ENCODE measurements around the gene ZCCHC7. TPM values are rescaled to one million over a fixed set of nuclear protein-coding genes. Genes with fewer than 3 reads are reported as not detected.

ZCCHC7 gene
- total and polyA plus RNA-seq, 9 of the 15 experiments (the other 6 are each of a cell fraction or from before 2014, with no cell fraction given), result 34.1 to 68.9 (median 48.8) TPM

DNA sequence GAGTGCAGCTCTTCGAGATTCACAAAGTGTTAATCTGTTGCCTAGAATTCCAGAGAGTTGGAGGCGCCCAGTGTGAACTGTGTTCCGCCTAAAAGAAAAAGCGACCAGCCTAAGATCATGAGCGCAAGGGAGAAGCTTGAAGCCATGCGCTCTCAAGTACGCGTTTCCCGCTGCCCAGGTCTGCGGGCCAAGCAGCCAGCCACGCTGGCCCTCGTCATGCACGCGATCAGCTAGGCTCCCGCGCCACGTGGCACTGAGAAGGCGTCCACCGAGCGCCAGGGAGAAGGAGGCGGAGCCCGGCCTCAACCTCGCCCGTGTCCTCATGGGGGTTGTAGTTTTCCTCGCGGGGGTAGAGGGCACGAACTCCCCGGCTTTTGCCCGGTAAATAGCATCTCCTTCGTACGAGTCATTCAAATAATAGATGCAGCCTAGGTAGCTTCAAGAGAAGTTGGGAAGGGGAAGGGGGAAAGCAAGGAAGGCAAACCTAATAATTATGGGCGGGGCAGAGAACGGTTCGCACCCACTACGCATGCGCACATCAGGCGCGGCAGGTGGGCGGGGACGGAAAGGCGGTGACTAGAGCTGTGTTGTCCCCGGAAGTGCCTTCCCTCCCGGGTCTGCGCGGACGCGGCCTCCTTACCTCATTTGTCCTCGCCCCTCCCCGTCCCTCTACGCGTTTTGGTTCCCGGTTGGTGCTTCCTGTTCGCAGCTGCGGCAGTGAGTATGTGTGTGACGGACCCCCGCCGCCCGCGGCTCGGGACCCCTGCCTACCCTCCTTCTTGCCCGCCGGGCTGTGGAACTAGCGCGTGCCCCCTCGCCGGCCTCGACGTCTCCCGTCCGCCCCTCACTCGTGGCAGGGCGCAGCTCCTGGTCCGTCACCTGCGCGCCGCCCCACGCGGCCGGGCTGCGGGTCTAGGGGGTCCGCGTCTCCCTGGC, at the start of gene ZCCHC7 (continued):
- no peak for TF ChIP-seq CBX8 (IDR thresholded peaks at IDR 0.05; ENCODE audit: borderline replicate concordance, extremely low read depth, low read depth, low read length, poor library complexity, severe bottlenecking)
- no peak for TF ChIP-seq SMARCB1 (IDR thresholded peaks at IDR 0.05; ENCODE audit: insufficient read length, low read depth)
- TF ChIP-seq, protein P1, sequence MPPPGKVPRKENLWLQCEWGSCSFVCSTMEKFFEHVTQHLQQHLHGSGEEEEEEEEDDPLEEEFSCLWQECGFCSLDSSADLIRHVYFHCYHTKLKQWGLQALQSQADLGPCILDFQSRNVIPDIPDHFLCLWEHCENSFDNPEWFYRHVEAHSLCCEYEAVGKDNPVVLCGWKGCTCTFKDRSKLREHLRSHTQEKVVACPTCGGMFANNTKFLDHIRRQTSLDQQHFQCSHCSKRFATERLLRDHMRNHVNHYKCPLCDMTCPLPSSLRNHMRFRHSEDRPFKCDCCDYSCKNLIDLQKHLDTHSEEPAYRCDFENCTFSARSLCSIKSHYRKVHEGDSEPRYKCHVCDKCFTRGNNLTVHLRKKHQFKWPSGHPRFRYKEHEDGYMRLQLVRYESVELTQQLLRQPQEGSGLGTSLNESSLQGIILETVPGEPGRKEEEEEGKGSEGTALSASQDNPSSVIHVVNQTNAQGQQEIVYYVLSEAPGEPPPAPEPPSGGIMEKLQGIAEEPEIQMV (tag; conservative IDR thresholded peaks at IDR 0.05; ENCODE audit: low read depth), result peak; percentile 92
- TF ChIP-seq, protein P2, sequence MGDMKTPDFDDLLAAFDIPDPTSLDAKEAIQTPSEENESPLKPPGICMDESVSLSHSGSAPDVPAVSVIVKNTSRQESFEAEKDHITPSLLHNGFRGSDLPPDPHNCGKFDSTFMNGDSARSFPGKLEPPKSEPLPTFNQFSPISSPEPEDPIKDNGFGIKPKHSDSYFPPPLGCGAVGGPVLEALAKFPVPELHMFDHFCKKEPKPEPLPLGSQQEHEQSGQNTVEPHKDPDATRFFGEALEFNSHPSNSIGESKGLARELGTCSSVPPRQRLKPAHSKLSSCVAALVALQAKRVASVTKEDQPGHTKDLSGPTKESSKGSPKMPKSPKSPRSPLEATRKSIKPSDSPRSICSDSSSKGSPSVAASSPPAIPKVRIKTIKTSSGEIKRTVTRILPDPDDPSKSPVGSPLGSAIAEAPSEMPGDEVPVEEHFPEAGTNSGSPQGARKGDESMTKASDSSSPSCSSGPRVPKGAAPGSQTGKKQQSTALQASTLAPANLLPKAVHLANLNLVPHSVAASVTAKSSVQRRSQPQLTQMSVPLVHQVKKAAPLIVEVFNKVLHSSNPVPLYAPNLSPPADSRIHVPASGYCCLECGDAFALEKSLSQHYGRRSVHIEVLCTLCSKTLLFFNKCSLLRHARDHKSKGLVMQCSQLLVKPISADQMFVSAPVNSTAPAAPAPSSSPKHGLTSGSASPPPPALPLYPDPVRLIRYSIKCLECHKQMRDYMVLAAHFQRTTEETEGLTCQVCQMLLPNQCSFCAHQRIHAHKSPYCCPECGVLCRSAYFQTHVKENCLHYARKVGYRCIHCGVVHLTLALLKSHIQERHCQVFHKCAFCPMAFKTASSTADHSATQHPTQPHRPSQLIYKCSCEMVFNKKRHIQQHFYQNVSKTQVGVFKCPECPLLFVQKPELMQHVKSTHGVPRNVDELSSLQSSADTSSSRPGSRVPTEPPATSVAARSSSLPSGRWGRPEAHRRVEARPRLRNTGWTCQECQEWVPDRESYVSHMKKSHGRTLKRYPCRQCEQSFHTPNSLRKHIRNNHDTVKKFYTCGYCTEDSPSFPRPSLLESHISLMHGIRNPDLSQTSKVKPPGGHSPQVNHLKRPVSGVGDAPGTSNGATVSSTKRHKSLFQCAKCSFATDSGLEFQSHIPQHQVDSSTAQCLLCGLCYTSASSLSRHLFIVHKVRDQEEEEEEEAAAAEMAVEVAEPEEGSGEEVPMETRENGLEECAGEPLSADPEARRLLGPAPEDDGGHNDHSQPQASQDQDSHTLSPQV (IDR thresholded peaks at IDR 0.05), result peak; percentile 100
- TF ChIP-seq NBN (IDR thresholded peaks at IDR 0.05; ENCODE audit: low read depth), result peak; percentile 88
- TF ChIP-seq JUN (IDR thresholded peaks at IDR 0.05; ENCODE audit: borderline replicate concordance, low read depth, low read length), result peak; percentile 96; the same call in 1 of the 2 replicates
- TF ChIP-seq JUN (CRISPR knock-in tag; IDR thresholded peaks at IDR 0.05; ENCODE audit: borderline replicate concordance), result peak; percentile 99; the same call in 1 of the 2 replicates
- TF ChIP-seq, protein P3, sequence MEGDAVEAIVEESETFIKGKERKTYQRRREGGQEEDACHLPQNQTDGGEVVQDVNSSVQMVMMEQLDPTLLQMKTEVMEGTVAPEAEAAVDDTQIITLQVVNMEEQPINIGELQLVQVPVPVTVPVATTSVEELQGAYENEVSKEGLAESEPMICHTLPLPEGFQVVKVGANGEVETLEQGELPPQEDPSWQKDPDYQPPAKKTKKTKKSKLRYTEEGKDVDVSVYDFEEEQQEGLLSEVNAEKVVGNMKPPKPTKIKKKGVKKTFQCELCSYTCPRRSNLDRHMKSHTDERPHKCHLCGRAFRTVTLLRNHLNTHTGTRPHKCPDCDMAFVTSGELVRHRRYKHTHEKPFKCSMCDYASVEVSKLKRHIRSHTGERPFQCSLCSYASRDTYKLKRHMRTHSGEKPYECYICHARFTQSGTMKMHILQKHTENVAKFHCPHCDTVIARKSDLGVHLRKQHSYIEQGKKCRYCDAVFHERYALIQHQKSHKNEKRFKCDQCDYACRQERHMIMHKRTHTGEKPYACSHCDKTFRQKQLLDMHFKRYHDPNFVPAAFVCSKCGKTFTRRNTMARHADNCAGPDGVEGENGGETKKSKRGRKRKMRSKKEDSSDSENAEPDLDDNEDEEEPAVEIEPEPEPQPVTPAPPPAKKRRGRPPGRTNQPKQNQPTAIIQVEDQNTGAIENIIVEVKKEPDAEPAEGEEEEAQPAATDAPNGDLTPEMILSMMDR (IDR thresholded peaks at IDR 0.05 in 2 of 3, conservative IDR thresholded peaks at IDR 0.05 in 1 of 3; ENCODE audit: insufficient read depth in 2 of 3, low read depth in 1 of 3, low read length in 3 of 3), result peak in 1 of 3 experiments; percentile 0; a peak in 1 of 6 replicates
- peak; percentile 99 for TF ChIP-seq RNF2 (IDR thresholded peaks at IDR 0.05)
- no peak for TF ChIP-seq TFAM (CRISPR knock-in tag; conservative IDR thresholded peaks at IDR 0.05)
- TF ChIP-seq, protein P4, sequence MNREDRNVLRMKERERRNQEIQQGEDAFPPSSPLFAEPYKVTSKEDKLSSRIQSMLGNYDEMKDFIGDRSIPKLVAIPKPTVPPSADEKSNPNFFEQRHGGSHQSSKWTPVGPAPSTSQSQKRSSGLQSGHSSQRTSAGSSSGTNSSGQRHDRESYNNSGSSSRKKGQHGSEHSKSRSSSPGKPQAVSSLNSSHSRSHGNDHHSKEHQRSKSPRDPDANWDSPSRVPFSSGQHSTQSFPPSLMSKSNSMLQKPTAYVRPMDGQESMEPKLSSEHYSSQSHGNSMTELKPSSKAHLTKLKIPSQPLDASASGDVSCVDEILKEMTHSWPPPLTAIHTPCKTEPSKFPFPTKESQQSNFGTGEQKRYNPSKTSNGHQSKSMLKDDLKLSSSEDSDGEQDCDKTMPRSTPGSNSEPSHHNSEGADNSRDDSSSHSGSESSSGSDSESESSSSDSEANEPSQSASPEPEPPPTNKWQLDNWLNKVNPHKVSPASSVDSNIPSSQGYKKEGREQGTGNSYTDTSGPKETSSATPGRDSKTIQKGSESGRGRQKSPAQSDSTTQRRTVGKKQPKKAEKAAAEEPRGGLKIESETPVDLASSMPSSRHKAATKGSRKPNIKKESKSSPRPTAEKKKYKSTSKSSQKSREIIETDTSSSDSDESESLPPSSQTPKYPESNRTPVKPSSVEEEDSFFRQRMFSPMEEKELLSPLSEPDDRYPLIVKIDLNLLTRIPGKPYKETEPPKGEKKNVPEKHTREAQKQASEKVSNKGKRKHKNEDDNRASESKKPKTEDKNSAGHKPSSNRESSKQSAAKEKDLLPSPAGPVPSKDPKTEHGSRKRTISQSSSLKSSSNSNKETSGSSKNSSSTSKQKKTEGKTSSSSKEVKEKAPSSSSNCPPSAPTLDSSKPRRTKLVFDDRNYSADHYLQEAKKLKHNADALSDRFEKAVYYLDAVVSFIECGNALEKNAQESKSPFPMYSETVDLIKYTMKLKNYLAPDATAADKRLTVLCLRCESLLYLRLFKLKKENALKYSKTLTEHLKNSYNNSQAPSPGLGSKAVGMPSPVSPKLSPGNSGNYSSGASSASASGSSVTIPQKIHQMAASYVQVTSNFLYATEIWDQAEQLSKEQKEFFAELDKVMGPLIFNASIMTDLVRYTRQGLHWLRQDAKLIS (CRISPR knock-in tag; IDR thresholded peaks at IDR 0.05), result peak; percentile 98
- no peak for TF ChIP-seq MCM2 (IDR thresholded peaks at IDR 0.05; ENCODE audit: low read depth)
- TF ChIP-seq BACH1 (tag; IDR thresholded peaks at IDR 0.05), result peak; percentile 67; the same call in 1 of the 2 replicates
- no peak for TF ChIP-seq NFYB (IDR thresholded peaks at IDR 0.05; ENCODE audit: extremely low read depth, insufficient read length)
